Cortex of kidney (tissue), 1 donor: ENCODE measurements around the gene TNFRSF6B.
"Not testable (repeated sequence)": the region's sequence is repeated elsewhere in the genome, so short reads cannot be mapped to it uniquely, and the experiment has no call there.

Source experiments
- DNase-seq: peaks from one replicate; lab custom pipeline; 2025; lab: John Stamatoyannopoulos, UW

The TNFRSF6B gene

GRCh38 chr20:63708301-63709148, 12.1 kb downstream of the TNFRSF6B start:
- DNase-seq = no peak

DNA sequence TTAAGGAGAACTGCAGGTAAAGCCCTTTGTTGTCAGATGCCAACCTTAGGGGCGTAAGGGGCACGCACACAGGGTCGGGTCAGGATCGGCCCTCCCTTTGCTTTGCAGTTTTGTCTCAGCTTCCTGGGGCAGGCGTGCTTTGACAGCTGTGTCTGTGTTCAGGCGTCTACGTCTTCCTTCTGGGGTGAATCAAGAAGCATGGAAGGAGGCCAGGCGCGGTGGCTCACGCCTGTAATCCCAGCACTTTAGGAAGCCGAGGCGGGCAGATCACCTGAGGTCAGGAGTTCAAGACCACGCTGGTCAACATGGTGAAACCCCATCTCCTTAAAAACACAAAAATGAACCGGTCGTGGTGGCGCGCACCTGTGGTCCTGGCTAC, 12.7 kb downstream of the TNFRSF6B start:
- DNase-seq = no peak

GRCh38 chr20:63711085-63711645, 14.7 kb downstream of the TNFRSF6B start:
- no peak for DNase-seq

- no peak for DNase-seq
These were observed 15.7 kb downstream of the TNFRSF6B start for GRCh38 chr20:63712191-63712590.

GRCh38 chr20:63714858-63715257, 18.4 kb downstream of the TNFRSF6B start:
- no peak for DNase-seq

DNA sequence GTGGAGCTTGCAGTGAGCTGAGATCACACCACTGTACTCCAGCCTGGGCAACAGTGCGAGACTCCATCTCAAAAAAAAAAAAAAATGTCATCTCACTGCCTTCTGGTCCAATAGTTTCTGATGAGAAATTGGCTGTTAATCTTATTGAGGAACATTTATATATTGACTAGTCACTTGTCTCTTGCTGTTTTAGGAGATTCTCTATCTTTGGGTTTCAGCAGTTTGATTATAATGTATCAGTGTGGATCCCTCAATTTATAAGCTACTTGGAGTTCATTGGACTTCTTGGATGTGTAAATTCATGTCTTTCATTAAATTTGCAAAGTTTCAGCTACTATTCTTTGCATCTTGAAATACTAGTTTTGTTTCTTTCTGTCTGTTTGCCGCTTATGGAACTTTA, 22.5 kb downstream of the TNFRSF6B start:
- no peak for DNase-seq

- DNase-seq = not testable (repeated sequence)
These were observed 26.6 kb downstream of the TNFRSF6B start for GRCh38 chr20:63722967-63723622.

- not testable (repeated sequence) for DNase-seq
These were observed 33.8 kb downstream of the TNFRSF6B start for GRCh38 chr20:63730189-63730733.

- DNase-seq = no peak
These were observed 35.0 kb downstream of the TNFRSF6B start for GRCh38 chr20:63731410-63731809.

- DNase-seq = no peak
These were observed 36.0 kb downstream of the TNFRSF6B start for GRCh38 chr20:63732118-63733095.

- no peak for DNase-seq
These were observed 36.7 kb downstream of the TNFRSF6B start for GRCh38 chr20:63733117-63733516.

DNA sequence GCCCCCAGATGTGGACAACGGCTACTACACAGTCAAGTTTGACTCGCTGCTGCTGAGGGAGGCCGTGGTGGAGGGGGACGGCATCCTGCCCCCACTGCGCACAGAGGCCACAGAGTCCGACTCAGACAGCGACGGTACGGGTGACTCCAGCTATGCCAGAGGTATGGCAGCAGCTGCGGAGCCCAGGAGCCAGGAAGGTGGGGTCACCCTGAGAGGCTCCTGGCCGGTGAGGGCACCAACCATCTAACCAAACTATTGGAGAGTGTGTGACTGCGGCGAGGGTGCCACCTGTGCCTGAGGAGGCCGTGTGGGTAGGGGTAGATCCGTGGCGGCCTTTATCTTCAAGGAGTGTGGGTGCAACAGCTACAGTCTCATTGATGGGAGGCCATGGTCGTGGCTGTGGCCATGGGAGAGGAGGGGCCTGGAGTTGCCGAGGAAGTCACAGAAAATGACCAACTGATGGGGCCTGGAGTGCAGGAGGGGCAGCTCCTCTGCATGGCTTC, 37.2 kb downstream of the TNFRSF6B start:
- no peak for DNase-seq

DNA sequence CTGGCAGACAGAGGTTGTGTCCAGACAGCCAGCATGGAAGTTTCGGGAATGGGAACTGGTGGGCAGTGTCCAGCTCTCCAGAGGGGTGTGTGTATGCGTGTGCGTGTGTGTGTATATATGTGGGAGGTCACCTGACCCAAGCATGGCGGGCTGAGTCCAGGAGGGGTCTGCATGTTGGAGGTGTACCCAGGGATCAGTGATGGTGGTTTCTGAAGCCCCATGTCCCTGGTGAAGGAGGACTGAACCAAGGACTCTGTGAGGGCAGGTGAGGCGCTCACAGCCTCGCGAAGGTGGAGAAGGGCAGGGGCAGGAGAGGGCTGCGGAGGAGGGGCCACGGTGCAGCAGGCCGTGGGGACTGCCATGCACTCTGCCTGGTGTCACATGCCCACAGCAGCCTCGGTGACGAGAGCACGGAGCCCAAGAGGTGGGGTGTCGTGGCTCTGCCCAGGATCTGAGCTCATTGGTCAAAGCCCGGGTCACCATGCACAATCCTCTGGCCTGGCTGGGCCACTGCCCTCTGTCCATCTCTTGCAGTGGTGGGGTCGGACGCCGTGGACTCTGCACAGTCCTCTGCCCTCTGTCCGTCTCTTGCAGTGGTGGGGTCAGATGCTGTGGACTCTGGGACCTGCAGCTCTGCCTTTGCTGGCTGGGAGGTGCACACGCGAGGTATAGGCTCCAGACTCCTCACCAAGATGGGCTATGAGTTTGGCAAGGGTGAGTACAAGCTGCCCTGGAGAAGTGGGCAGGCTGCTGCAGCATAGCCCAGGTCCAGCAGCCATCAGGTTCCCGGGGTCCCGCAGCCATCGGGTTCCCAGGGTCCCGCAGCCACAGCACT, 37.9 kb downstream of the TNFRSF6B start:
- DNase-seq = no peak

DNA sequence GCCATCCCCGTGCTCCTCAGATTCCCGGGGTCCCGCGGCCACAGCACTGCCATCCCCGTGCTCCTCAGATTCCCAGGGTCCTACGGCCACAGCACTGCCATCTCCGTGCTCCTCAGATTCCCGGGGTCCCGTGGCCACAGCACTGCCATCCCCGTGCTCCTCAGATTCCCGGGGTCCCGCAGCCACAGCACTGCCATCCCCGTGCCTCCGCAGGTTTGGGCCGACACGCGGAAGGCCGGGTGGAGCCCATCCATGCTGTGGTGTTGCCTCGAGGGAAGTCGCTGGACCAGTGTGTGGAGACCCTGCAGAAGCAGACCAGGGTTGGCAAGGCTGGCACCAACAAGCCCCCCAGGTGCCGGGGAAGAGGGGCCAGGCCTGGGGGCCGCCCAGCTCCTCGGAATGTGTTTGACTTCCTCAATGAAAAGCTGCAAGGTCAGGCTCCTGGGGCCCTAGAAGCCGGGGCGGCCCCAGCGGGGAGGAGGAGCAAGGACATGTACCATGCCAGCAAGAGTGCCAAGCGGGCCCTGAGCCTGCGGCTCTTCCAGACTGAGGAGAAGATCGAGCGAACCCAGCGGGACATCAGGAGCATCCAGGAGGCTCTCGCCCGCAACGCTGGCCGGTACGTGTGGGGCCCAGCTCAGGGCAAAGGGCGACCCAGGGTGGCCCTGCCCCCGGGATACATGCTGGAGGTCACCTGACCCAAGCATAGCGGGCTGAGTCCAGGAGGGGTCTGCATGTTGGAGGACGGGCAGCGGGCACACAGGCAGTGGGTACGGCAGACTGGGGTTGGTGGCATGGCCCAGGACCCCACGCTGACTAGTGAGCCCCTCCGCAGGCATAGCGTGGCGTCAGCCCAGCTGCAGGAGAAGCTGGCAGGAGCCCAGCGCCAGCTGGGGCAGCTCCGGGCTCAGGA, 38.8 kb downstream of the TNFRSF6B start:
- no peak for DNase-seq

GRCh38 chr20:63735859-63736718, 39.6 kb downstream of the TNFRSF6B start, which contains the start of gene LIME1:
TSS of gene LIME1 (plus strand) at chr20:63736664. CDS start at chr20:63737550, 886 bp downstream.
- DNase-seq = no peak

- DNase-seq = no peak
These were observed 40.6 kb downstream of the TNFRSF6B start for GRCh38 chr20:63736893-63737694.

GRCh38 chr20:63737695-63737944, 41.2 kb downstream of the TNFRSF6B start:
- no peak for DNase-seq
